ENCODE results near the gene FBXW7. TPM values are rescaled to one million over a fixed set of nuclear protein-coding genes. Genes with fewer than 3 reads are reported as not detected.
A peak's percentile ranks its signal among the peaks of the same experiment; 100 is the strongest.

FBXW7 gene
- total and polyA plus RNA-seq, 2 donors (not counting 1 experiment from before 2014, with no cell fraction given), result 23.0 to 125 TPM

GRCh38 chr4:152499344-152499743 lies 36.5 kb downstream of the FBXW7 start:
- Histone ChIP-seq H3K36me3 (replicated peaks in 1 of 2; ENCODE audit: control extremely low read depth in 1 of 2, control insufficient read depth in 1 of 2, extremely low read depth in 1 of 2, insufficient read depth in 2 of 2, low read length in 1 of 2) (peaks cover 0 to 1% of the 10 kb centered on the region in 2 experiments), H3K27ac (ENCODE audit: low read length in 2 of 2) (no peak overlapping the region), H3K4me2 (replicated peaks; ENCODE audit: low read depth, low read length, poor library complexity, severe bottlenecking) (no peak overlapping the region), H2AFZ (ENCODE audit: insufficient read depth, low read depth, low read length, poor library complexity, severe bottlenecking) (no peak overlapping the region), H4K20me1 (ENCODE audit: control insufficient read depth, insufficient read depth, low read length, poor library complexity, severe bottlenecking) (peaks cover 10% of the 10 kb centered on the region), H3K4me3 (ENCODE audit: control extremely low read depth in 1 of 5, extremely low read depth in 1 of 5, insufficient read depth in 1 of 5, low read depth in 2 of 5, low read length in 4 of 5) (no peak overlapping the region), H3K9ac (ENCODE audit: low read length) (no peak overlapping the region), H3K27me3 (replicated peaks in 1 of 4; ENCODE audit: control extremely low read depth in 1 of 4, control insufficient read depth in 3 of 4, insufficient read depth in 4 of 4, low read length in 3 of 4) (no peaks in the 10 kb centered on the region), H3K9me3 (ENCODE audit: control extremely low read depth in 1 of 3, control insufficient read depth in 2 of 3, insufficient read depth in 1 of 3, low read length in 2 of 3) (no peaks in the 10 kb centered on the region), H3K79me2 (ENCODE audit: control insufficient read depth, insufficient read depth, low read length) (peaks cover 46% of the 10 kb centered on the region), H3K4me1 (ENCODE audit: control insufficient read depth in 2 of 2, insufficient read depth in 2 of 2, low read length in 2 of 2) (peaks cover 2 to 10% of the 10 kb centered on the region in 2 donors)
- H3K4me3 Mint-ChIP-seq, result no peak overlapping the region
- POLR2A ChIA-PET, result no interaction called here
- no peak for TF ChIP-seq EZH2 (IDR thresholded peaks at IDR 0.05; ENCODE audit: borderline replicate concordance, insufficient read depth, low read depth, low read length, poor library complexity, severe bottlenecking)
- TF ChIP-seq CTCF (IDR thresholded peaks at IDR 0.05), result no peak
- no peaks in the 10 kb centered on the region for H3K27me3 Mint-ChIP-seq
- intact Hi-C loops (cut with micrococcal nuclease), result loop anchor here (5.0 kb wide), 1 partner anchor 37 kb away; no protein-coding TSS in a partner anchor
- peak overlapping the region; percentile 56 for H3K27ac Mint-ChIP-seq
- H3K4me1 Mint-ChIP-seq, result peaks cover 35% of the 10 kb centered on the region
- no peaks in the 10 kb centered on the region for H3K9me3 Mint-ChIP-seq (ENCODE audit: insufficient read depth)
- DNase-seq (no peak), ATAC-seq (ENCODE audit: low read depth) (no peak)
- CTCF ChIA-PET, result interaction anchor here (0.5 to 12.4 kb wide), 14 partner anchors 8 to 628 kb away, joined by 3 to 217 read pairs (median 4); partner anchors contain the start of gene FBXW7
- WGBS (ENCODE audit: insufficient coverage), result 57% methylated on average over 1 of the region's 2 CpGs

- Histone ChIP-seq H3K27me3 (replicated peaks in 1 of 4; ENCODE audit: control extremely low read depth in 1 of 4, control insufficient read depth in 3 of 4, insufficient read depth in 4 of 4, low read length in 3 of 4) (no peaks in the 10 kb centered on the region), H3K4me3 (ENCODE audit: control extremely low read depth in 1 of 5, extremely low read depth in 1 of 5, insufficient read depth in 1 of 5, low read depth in 2 of 5, low read length in 4 of 5) (no peak overlapping the region), H3K9ac (ENCODE audit: low read length) (no peak overlapping the region), H3K79me2 (ENCODE audit: control insufficient read depth, insufficient read depth, low read length) (peaks cover 86% of the 10 kb centered on the region), H3K36me3 (replicated peaks in 1 of 2; ENCODE audit: control extremely low read depth in 1 of 2, control insufficient read depth in 1 of 2, extremely low read depth in 1 of 2, insufficient read depth in 2 of 2, low read length in 1 of 2) (peaks cover 0 to 3% of the 10 kb centered on the region in 2 experiments), H3K27ac (ENCODE audit: low read length in 2 of 2) (no peak overlapping the region), H3K4me2 (replicated peaks; ENCODE audit: low read depth, low read length, poor library complexity, severe bottlenecking) (no peak overlapping the region), H3K4me1 (ENCODE audit: control insufficient read depth in 2 of 2, insufficient read depth in 2 of 2, low read length in 2 of 2) (peaks cover 2 to 5% of the 10 kb centered on the region in 2 donors), H2AFZ (ENCODE audit: insufficient read depth, low read depth, low read length, poor library complexity, severe bottlenecking) (no peak overlapping the region), H3K9me3 (ENCODE audit: control extremely low read depth in 1 of 3, control insufficient read depth in 2 of 3, insufficient read depth in 1 of 3, low read length in 2 of 3) (no peaks in the 10 kb centered on the region), H4K20me1 (ENCODE audit: control insufficient read depth, insufficient read depth, low read length, poor library complexity, severe bottlenecking) (peaks cover 26% of the 10 kb centered on the region)
- DNase-seq (no peak), ATAC-seq (ENCODE audit: low read depth) (no peak)
- ChIA-PET POLR2A (no interaction called here), CTCF (interaction anchor here (12.4 kb wide), 1 partner anchor 239 kb away, joined by 217 read pairs; no protein-coding TSS in a partner anchor)
- H3K27me3 Mint-ChIP-seq, result no peaks in the 10 kb centered on the region
- H3K4me3 Mint-ChIP-seq, result no peak overlapping the region
- 100% methylated on average over 1 of the region's 3 CpGs for WGBS (ENCODE audit: insufficient coverage)
- TF ChIP-seq CTCF (IDR thresholded peaks at IDR 0.05), result no peak
- TF ChIP-seq EZH2 (IDR thresholded peaks at IDR 0.05; ENCODE audit: borderline replicate concordance, insufficient read depth, low read depth, low read length, poor library complexity, severe bottlenecking), result no peak
- intact Hi-C loops (cut with micrococcal nuclease), result no loop called here
- H3K27ac Mint-ChIP-seq, result no peak overlapping the region
- no peaks in the 10 kb centered on the region for H3K9me3 Mint-ChIP-seq (ENCODE audit: insufficient read depth)
- peaks cover 30% of the 10 kb centered on the region for H3K4me1 Mint-ChIP-seq
Measured at GRCh38 chr4:152494020-152494419, 41.9 kb downstream of the FBXW7 start.
